NCI-H2029 (cell line): ENCODE measurements around the gene IGFLR1.
"Not testable (repeated sequence)": the region's sequence is repeated elsewhere in the genome, so short reads cannot be mapped to it uniquely, and the experiment has no call there.

Source experiments
- DNase-seq: peaks from one replicate; lab custom pipeline; 2025; lab: John Stamatoyannopoulos, UW

The IGFLR1 gene

DNA sequence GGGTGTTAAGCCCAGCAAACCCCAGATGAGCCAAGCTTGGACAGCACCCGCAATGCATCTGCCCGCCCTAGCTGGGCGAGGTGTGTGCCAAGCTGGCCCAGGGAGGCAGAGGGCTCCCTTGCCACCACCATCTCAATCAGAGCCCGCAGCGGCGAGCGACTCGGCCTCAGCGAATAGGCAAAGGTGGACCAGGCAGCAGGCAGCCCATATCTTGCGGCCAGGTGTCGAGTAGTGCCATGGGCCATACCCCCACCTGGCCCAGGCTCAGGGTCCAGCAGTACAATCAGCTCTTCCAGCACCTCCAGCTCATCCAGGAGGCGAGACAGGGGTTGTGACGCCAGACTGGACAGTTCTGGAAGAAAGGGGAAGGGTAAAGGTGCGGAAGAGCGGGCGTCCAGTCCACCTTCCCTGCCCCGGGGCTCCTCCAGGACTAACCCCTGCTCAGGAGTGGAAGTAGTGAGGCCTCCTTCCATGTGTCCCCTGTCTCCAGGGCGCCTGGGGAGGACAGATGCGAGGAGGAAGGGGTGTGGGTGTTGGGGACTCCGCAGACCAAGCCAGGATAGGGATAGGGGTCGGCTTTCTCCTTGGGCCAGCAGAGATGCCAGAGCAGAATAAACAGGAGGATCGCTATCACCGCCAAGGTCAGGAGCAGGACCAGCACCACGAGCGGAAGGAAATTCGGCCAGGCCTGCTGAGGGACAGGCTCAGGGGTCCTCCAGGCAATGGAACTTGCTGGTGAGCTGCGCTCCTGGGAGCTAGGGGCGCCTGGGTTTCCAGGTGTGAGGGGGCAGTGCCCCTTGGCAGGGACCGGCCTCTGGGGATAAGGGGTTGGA lies 2.8 kb downstream of the IGFLR1 start:
- no peak for DNase-seq

DNA sequence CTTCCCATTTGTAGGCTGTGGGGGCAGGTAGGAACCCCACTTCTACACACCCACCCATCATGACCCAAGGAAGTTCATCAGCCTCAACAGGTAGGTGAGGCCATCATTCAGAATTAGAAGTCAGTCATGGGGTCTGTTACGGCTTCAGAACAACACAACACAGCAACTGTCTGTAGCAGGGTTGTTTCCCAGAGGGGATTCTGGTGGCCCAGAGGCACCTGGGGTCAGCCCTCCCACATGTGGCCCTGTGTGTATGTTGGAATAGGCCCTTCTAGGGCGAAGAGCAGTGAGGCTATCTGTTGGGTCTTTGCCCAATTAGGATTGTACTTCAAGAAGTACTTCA lies 3.4 kb downstream of the IGFLR1 start:
- no peak for DNase-seq

DNA sequence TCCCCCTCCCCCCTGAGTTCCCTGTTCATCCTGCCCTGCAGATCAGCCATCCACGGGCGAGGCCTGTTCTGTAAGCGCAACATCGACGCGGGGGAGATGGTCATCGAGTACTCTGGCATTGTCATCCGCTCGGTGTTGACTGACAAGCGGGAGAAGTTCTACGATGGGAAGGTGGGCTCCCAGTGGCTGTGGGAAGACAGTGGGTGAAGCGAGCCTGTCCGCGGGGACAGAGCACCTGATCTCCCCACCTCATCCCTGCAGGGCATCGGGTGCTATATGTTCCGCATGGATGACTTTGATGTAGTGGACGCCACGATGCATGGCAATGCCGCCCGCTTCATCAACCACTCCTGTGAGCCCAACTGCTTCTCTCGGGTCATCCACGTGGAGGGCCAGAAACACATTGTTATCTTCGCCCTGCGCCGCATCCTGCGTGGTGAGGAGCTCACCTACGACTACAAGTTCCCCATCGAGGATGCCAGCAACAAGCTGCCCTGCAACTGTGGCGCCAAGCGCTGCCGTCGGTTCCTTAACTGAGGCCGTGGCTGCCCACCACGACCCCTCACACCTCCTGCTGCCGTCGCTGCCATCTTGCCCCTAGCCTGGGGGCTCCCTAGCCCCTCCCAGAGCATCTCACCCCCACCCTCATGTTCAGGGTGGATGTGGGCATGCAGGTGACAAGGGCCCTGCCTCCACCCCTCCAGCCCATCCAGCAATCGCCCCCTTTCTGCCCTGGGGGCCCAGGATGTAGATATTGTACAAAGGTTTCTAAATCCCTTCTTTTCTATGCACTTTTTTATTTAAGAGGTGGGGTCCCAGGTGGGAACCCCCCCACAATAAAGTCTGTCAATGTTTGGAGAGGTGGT lies 4.0 kb downstream of the IGFLR1 start:
- DNase-seq, result no peak

DNA sequence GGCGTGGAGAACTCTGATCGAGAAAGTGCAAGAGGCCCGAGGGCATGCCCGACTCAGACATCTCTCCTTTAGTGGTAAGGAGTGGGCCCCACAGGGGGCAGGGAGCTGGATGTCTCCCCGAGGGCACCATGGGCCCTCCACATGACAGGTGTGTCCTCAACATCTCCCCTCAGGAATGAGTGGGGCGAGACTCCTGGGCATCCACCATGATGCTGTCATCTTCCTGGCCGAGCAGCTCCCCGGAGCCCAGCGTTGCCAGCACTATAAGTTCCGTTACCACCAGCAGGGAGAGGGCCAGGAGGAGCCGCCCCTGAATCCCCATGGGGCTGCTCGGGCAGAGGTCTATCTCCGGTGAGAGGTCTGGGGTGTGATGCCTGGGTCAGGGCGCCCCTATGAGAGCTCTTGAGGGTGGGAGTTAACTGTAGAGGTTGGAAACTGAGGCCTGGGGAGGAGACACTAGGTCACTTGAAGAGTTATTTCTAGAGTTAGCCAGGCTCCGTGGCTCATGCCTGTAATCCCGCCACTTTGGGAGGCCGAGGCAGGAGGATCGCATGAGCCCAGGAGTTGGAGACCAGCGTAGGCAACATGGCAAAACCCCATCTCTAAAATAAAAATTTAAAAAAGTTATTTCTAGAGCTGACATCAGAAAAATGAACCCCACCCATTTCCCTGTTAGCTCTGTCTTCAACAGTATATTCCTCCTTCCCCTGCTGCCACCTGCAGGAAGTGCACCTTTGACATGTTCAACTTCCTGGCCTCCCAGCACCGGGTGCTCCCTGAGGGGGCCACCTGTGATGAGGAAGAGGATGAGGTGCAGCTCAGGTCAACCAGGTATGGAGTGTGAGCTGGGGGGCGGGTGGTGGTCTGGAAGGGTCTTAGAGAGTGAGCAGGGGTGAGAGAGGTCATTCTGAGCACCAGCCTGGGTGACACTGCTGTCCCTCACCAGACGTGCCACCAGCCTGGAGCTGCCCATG lies 5.1 kb downstream of the IGFLR1 start:
- DNase-seq, result no peak

DNA sequence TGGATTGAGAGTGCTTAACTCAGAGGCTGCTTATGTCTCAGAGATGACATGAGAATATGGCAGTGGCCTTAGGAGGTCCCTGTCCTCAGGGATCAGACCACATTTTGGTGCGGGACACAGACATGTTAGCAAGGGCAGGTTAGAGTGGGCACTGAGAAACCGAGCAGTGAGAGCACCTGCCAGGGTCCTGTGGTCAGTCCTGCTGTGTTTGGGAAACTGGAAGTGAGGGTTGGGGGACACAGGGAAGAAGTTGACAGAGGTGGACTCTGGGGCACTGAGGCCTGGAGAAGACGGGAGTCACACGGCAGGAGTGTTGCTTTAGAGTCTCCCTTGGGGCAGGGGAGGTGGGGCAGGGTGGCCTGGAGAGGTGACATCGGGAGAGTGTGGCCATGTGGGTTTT lies 7.4 kb downstream of the IGFLR1 start:
- no peak for DNase-seq

DNA sequence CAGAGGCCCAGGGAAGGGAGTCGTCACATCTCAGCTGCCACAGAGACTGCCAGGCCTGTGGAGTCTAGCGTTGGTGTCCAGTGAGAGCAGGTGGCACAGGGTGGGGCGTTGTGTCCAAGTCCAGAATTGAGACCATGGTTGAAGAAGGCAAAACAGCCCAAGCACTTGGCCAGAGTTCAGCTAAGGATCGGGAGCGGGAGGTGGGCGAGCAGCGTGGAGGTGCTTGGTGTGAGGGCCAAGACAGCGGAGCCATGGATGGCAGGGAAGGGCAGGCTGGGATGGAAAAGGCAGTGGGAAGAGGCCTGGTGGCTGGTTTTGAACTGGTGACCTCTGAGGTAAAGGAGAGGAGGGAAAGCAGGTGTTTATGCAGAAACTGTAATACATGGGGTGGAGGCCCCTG lies 8.0 kb downstream of the IGFLR1 start:
- DNase-seq, result no peak

DNA sequence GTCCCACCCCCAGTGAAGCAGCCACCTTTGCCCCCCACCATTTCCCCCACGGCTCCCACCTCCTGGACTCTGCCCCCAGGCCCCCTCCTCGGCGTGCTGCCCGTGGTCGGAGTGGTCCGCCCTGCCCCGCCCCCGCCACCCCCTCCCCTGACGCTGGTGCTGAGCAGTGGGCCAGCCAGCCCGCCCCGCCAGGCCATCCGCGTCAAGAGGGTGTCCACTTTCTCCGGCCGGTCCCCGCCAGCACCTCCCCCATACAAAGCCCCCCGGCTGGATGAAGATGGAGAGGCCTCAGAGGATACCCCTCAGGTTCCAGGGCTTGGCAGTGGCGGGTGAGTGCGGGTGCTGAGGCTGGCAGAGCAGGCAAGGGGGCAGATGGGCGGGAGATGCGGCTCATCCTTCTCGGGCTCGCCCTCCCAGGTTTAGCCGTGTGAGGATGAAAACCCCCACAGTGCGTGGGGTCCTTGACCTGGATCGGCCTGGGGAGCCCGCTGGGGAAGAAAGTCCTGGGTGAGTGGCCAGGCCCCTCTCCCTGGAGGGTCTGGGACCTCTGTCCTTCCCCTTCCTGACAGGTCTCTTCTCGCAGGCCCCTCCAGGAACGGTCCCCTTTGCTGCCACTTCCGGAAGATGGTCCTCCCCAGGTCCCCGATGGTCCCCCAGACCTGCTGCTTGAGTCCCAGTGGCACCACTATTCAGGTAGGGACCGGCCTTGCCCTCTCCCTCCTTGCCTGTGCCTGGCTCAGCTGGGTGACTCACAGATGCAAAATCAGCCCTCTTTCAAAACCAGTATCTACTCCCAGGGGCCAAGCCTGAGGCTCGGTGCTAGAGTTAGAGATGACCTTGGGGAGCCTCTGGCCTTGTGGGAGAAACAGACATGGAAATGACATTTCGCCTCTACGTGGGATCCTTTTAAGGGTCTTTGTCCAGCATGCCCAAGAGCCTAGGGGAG lies 8.8 kb downstream of the IGFLR1 start:
- no peak for DNase-seq

DNA sequence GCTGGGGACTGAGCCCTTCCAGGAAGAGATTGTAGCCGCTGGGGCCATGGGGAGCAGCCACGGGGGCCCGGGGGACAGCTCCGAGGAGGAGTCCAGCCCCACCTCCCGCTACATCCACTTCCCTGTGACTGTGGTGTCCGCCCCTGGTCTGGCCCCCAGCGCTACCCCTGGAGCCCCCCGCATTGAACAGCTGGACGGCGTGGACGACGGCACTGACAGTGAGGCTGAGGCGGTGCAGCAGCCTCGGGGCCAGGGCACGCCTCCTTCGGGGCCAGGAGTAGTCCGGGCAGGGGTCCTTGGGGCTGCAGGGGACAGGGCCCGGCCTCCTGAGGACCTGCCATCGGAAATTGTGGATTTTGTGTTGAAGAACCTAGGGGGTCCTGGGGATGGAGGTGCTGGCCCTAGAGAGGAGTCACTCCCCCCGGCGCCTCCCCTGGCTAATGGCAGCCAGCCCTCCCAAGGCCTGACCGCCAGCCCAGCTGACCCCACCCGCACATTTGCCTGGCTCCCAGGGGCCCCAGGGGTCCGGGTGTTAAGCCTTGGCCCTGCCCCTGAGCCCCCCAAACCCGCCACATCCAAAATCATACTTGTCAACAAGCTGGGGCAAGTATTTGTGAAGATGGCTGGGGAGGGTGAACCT lies 9.6 kb downstream of the IGFLR1 start:
- DNase-seq, result no peak

DNA sequence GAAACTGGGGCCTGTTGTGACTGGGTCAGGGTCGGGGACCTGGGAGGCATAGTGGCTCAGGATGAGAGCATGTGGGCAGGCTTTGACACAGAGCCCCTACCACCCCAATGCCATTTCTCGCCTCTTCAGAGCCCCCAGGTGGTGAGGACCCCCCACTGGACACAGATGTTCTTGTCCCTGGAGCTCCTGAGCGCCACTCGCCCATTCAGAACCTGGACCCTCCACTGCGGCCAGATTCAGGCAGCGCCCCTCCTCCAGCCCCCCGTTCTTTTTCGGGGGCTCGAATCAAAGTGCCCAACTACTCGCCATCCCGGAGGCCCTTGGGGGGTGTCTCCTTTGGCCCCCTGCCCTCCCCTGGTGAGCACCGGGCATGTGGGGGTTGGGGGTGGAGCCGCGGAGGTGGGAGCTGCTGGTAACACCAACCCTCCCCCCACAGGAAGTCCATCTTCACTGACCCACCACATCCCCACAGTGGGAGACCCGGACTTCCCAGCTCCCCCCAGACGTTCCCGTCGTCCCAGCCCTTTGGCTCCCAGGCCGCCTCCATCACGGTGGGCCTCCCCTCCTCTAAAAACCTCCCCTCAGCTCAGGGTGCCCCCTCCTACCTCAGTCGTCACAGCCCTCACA lies 10.4 kb downstream of the IGFLR1 start:
- no peak for DNase-seq

DNA sequence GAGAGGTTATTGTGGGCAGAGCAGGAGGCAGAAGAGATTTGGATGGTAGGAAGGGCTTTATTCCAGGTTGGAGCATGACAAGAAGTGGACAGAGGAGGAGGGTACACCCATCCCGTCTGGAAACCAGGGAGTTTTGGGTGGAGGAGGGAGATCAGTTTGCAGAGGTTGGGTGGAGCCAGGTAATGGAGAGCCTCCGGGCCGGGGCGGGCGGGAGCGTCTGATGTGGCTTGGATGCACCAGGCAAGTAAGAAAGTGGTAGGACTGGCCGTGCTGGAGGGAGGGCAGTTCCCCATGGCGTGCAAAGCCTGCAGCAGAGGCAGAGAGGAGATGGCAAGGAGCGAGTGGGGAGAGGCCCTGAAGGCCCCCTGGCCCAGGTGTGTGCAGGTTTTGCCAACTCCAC lies 10.9 kb downstream of the IGFLR1 start:
- no peak for DNase-seq

DNA sequence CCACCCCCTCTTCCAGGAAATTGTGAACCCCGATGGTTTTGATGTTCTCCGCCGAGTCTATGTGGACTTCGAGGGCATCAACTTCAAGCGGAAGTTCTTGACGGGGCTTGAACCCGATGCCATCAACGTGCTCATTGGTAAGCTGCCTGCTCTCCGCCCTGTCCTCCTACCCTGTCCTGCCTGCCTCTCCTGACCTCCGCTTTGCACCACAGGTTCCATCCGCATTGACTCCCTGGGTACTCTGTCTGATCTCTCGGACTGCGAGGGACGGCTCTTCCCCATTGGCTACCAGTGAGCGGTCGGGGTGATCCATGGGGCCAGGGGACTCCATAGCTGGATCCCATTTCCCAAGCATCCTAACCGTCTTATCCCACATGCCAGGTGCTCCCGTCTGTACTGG lies 11.9 kb downstream of the IGFLR1 start:
- DNase-seq, result no peak

DNA sequence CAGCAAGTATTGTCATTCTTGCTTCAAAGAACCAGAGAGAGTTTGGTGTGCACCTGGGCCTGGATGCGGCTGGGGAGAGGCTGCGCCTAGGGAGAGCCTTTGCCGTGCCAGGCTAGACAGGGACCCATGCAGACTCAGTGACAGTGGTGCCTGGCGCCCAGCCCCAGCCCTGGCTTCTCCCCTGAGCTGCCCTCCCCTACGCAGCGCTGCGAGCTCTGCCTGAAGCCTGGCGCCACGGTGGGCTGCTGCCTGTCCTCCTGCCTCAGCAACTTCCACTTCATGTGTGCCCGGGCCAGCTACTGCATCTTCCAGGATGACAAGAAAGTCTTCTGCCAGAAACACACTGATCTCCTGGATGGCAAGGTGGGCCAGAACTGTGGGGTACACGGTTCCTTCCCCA lies 12.5 kb downstream of the IGFLR1 start:
- DNase-seq, result no peak

DNA sequence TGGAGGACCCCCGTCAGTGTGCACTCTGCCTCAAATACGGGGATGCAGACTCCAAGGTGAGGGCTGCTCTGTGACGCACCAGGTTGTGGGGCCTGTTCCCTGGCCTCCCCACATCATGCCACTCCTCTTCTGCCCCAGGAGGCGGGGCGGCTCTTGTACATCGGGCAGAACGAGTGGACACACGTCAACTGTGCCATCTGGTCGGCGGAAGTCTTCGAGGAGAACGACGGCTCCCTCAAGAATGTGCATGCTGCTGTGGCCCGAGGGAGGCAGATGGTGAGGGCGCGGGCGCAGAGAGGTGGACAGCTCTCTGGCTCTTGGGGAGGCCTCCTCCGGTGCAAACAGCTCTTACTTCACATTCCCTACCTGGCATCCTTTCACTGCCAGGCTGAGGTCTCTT lies 13.2 kb downstream of the IGFLR1 start:
- no peak for DNase-seq

DNA sequence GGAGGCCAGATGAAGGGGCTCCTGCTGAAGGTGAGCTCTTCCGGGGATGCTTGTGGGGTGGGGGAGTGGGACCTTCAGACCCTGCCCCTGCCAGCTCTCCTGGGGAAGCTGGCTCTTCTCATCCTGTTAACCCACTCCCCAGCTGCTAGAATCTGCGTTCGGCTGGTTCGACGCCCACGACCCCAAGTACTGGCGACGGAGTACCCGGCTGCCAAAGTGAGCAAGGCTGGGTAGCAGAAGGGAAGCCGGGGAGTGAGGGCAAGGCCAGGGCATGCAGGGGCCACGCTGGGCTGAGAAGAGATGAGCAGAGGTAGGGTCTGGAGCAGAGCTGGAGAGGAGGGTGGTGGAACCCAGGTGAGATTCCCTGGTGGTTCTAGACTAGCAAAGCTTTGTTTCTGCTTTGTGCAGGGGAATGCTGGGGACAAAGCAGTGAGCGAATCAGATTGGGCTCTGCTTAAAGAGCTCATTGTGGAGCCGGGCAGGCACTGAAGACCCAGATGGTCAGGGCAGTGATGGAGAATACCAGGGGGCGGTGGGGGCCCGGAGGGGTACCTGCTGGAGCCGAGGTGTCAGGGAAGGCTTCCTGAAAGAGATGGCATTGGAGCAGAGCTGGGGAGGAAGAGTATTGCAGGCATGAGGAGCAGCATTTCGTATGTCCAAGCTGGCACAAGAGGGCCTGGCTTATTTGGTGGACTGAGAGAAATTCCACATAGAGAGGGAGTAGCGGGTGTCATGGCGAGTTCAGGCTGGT lies 14.1 kb downstream of the IGFLR1 start:
- DNase-seq, result no peak

DNA sequence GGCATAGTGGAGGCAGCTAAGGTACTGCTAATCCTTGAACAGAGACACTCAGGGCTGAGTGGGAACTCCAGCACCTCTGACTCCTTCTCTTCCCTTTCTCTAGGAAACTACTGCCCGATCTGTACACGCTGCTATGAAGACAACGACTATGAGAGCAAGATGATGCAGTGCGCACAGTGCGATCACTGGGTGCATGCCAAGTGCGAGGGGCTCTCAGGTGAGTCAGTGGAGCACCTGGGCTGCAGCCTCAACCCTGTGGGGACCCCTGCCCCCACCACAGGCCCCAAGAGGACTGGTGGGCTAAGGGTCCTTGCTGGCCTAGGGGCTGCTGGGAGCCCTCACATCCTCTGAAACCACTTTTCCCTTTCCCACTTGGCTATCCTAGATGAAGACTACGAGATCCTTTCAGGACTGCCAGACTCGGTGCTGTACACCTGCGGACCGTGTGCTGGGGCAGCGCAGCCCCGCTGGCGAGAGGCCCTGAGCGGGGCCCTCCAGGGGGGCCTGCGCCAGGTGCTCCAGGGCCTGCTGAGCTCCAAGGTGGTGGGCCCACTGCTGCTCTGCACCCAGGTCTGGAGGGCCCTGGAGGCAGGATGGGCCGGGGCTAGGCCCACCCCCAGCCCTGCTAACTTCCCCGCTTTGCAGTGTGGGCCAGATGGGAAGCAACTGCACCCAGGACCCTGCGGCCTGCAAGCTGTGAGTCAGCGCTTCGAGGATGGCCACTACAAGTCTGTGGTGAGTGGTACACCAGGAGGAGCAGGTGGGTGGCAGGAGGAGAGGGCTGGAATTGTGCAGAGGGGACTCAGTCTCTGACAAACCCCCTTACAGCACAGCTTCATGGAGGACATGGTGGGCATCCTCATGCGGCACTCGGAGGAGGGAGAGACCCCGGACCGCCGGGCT lies 14.9 kb downstream of the IGFLR1 start:
- no peak for DNase-seq

DNA sequence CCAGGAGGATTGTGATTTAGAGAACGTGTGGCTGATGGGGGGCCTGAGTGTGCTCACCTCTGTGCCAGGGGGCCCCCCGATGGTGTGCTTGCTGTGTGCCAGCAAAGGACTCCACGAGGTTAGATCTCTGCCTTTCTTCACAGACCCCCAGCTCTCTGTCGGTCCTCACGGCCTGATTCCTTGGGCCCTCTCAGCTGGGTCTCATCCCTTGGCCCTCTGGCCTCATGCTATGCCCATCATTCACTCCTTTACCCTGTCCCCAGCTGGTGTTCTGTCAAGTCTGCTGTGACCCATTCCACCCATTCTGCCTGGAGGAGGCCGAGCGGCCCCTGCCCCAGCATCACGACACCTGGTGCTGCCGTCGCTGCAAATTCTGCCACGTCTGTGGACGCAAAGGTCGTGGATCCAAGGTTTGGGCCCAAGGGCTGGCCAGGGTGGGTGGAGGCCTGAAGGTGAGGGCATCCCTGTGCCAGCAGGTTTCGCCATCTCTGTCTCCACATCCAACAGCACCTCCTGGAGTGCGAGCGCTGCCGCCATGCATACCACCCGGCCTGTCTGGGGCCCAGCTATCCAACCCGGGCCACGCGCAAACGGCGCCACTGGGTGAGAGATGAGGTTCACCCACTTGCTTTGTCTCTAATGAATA lies 16.9 kb downstream of the IGFLR1 start:
- DNase-seq, result no peak

DNA sequence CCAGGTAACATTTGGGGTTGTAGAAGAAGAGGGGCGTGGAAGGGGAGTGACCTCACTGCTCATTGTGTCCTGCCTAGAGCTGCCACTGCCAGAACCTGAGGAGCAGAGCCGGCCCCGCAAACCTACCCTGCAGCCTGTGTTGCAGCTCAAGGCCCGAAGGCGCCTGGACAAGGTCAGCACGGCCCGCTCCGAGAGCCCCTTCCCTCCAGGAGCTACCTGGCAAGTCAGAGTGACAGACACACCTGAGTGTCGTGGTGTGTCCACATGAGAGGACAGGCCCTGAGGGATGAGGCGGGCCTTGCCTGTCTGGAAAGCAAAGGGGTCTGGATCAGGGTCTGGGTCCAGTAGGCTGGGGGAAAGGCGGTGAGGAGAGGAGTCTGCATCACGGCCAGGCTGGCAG lies 17.7 kb downstream of the IGFLR1 start:
- no peak for DNase-seq

DNA sequence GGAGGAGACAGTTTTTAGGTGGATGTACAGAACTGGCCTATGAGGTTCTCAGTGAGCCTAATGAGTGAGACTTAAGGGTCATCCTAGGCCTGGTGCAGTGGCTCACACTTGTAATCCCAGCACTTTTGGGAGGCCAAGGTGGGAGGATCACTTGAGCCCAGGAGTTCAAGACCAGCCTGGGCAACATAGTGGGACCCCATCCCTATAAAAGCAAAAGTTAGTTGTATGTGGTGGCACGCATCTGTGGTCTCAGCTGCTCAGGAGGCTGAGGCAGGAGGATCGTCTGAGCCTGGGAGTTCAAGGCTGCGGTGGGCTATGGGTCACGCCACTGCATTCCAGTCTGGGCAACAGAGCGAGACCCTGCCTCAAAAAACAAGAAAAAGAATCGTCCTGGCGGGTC lies 18.1 kb downstream of the IGFLR1 start:
- not testable (repeated sequence) for DNase-seq
